ENCODE data around the gene YDJC. TPM values are rescaled to one million over a fixed set of nuclear protein-coding genes. Genes with fewer than 3 reads are reported as not detected.

YDJC gene
- total and polyA plus RNA-seq, 2 of the 13 experiments (the other 11 are each of a cell fraction or from before 2014, with no cell fraction given): 15.3 to 32.0 TPM

GRCh38 chr22:21593406-21594232, 36.2 kb downstream of the YDJC start (continued):
- no peak for TF ChIP-seq ZBED4 (CRISPR knock-in tag; IDR thresholded peaks at IDR 0.05; ENCODE audit: borderline replicate concordance)
- TF ChIP-seq POGK (CRISPR knock-in tag; conservative IDR thresholded peaks at IDR 0.05): no peak
- TF ChIP-seq ZNF678 (CRISPR knock-in tag; IDR thresholded peaks at IDR 0.05): no peak
- TF ChIP-seq JDP2 (CRISPR knock-in tag; IDR thresholded peaks at IDR 0.05; ENCODE audit: borderline replicate concordance): no peak
- TF ChIP-seq HDAC1 (CRISPR knock-in tag; IDR thresholded peaks at IDR 0.05): no peak
- no peak for TF ChIP-seq ZNF773 (CRISPR knock-in tag; IDR thresholded peaks at IDR 0.05; ENCODE audit: borderline replicate concordance)
- peak; percentile 42 for TF ChIP-seq XRCC5 (optimal IDR thresholded peaks at IDR 0.05; ENCODE audit: low read length)
- TF ChIP-seq ZBTB2 (CRISPR knock-in tag; IDR thresholded peaks at IDR 0.05; ENCODE audit: low read depth): no peak
